Measurements from ENCODE around the gene BBS7. TPM values are rescaled to one million over a fixed set of nuclear protein-coding genes. Genes with fewer than 3 reads are reported as not detected.
A peak's percentile ranks its signal among the peaks of the same experiment; 100 is the strongest.

Gene BBS7
- polyA plus RNA-seq, 1 of the 3 experiments (the other 2 are of a cell fraction): 24.3 TPM

GRCh38 chr4:121778991-121779628, 91.2 kb downstream of the BBS7 start:
- H3K27ac ChIP-seq (ENCODE audit: low read depth in 2 of 2, low read length in 1 of 2): peak overlapping the region; percentile 60 to 75; a peak in 3 of 4 replicates
- peaks cover 0 to 5% of the 10 kb centered on the region in 2 experiments for H3K36me3 ChIP-seq (replicated peaks in 1 of 2; ENCODE audit: control insufficient read depth in 1 of 2, insufficient read depth in 2 of 2, low read length in 1 of 2)
- 0 out of 2 replicates have a peak, but pooled peaks cover 6% of the 10 kb centered on the region for H3K9me3 ChIP-seq
- H3K9ac ChIP-seq: peak overlapping the region; percentile 14; the same call in 1 of the 2 replicates
- peaks cover 18% of the 10 kb centered on the region for H3F3A ChIP-seq (replicated peaks; ENCODE audit: insufficient read depth)
- DNase-seq: no peak
- no peaks in the 10 kb centered on the region for H4K20me1 ChIP-seq (ENCODE audit: insufficient read depth)
- TF ChIP-seq NFIC (IDR thresholded peaks at IDR 0.05; ENCODE audit: borderline replicate concordance) (peak; percentile 67), CTCF (IDR thresholded peaks at IDR 0.05) (no peak), CHD2 (IDR thresholded peaks at IDR 0.05; ENCODE audit: low read length, partially characterized antibody) (no peak), POLR2AphosphoS5 (IDR thresholded peaks at IDR 0.05; ENCODE audit: low read depth, low read length) (peak; percentile 73), MAX (IDR thresholded peaks at IDR 0.05; ENCODE audit: low read depth) (peak; percentile 30; the same call in 1 of the 2 replicates), YY1 (IDR thresholded peaks at IDR 0.05; ENCODE audit: low read depth) (peak; percentile 64; the same call in 1 of the 2 replicates), FOXM1 (IDR thresholded peaks at IDR 0.05; ENCODE audit: low read depth) (peak; percentile 88), EP300 (IDR thresholded peaks at IDR 0.05; ENCODE audit: borderline replicate concordance in 1 of 2, low read depth in 1 of 2, low read length in 1 of 2) (peak; percentile 78 to 93), JUND (IDR thresholded peaks at IDR 0.05) (peak; percentile 76), SMC3 (IDR thresholded peaks at IDR 0.05; ENCODE audit: low read depth, low read length) (no peak), FOSL2 (IDR thresholded peaks at IDR 0.05; ENCODE audit: borderline replicate concordance, low read depth) (peak; percentile 50; the same call in 1 of the 2 replicates), TEAD4 (IDR thresholded peaks at IDR 0.05; ENCODE audit: borderline replicate concordance, insufficient read depth) (peak; percentile 90; the same call in 1 of the 2 replicates), RCOR1 (IDR thresholded peaks at IDR 0.05; ENCODE audit: low read length) (no peak), TCF12 (IDR thresholded peaks at IDR 0.05) (peak; percentile 98), SIN3A (IDR thresholded peaks at IDR 0.05; ENCODE audit: borderline replicate concordance, low read depth, low read length) (peak; percentile 87), RXRA (IDR thresholded peaks at IDR 0.05; ENCODE audit: borderline replicate concordance, low read depth) (0 out of 2 replicates have a peak, but pooled peaks have one; percentile 15), RFX5 (IDR thresholded peaks at IDR 0.05; ENCODE audit: low read length) (no peak), TAF1 (IDR thresholded peaks at IDR 0.05; ENCODE audit: borderline replicate concordance, low read depth, low read length) (no peak), PBX3 (IDR thresholded peaks at IDR 0.05) (peak; percentile 97), NRF1 (IDR thresholded peaks at IDR 0.05; ENCODE audit: low read depth, low read length) (no peak)
- TF ChIP-seq, protein P1, sequence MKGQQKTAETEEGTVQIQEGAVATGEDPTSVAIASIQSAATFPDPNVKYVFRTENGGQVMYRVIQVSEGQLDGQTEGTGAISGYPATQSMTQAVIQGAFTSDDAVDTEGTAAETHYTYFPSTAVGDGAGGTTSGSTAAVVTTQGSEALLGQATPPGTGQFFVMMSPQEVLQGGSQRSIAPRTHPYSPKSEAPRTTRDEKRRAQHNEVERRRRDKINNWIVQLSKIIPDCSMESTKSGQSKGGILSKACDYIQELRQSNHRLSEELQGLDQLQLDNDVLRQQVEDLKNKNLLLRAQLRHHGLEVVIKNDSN (IDR thresholded peaks at IDR 0.05; ENCODE audit: borderline replicate concordance, low read depth): no peak
- no peaks in the 10 kb centered on the region for H3K9me2 ChIP-seq
- CTCF ChIA-PET: no interaction called here
- no peaks in the 10 kb centered on the region for H3K27me3 ChIP-seq (ENCODE audit: insufficient read depth)
- H3K4me3 ChIP-seq (ENCODE audit: low read depth in 2 of 2, low read length in 1 of 2): no peak overlapping the region
- POLR2A ChIA-PET: no interaction called here
- 18% methylated on average over 8 of the region's 8 CpGs for WGBS (ENCODE audit: low lambda C conversion rate)
- H3K4me2 ChIP-seq: no peak overlapping the region
- peaks cover 0 to 18% of the 10 kb centered on the region in 2 experiments; a peak in 2 of 4 replicates for H3K4me1 ChIP-seq (ENCODE audit: control insufficient read depth in 1 of 2, insufficient read depth in 2 of 2, low read depth in 1 of 2, low read length in 1 of 2)
- no peaks in the 10 kb centered on the region for H3K79me2 ChIP-seq (ENCODE audit: insufficient read depth)
- H2AFZ ChIP-seq (ENCODE audit: low read depth): no peak overlapping the region; the same call in 1 of the 2 replicates

Data from SK-N-SH (cell line).